ENCODE results near the gene DDX10.

The DDX10 gene

DNA sequence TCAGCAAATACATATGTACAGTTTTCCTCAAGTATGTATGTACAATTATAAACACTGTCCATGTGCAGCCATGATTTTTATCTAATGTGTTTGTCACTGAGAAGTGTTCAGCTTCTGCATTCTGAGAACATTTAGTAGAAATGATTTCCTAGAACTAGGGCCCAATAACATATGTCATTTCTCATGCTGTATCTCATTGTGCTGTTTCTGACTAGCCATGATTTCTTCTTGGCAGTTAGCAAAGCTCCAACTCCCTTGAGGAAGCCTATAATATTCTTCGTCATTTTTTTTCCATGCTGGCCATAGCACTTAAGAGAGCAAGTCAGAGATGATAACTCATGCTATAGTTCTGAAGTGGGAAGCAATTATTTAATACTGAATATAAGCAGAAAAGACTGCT lies 187.8 kb downstream of the DDX10 start:
- Histone ChIP-seq H3K36me3 (ENCODE audit: insufficient read depth, low read length) (peaks cover 10% of the 10 kb centered on the region), H3K4me2 (ENCODE audit: insufficient read depth, low read length) (no peak overlapping the region), H3K9me3 (ENCODE audit: insufficient read depth, low read length, severe bottlenecking) (no peaks in the 10 kb centered on the region), H3K79me2 (ENCODE audit: insufficient read depth, low read length) (no peaks in the 10 kb centered on the region), H4K20me1 (ENCODE audit: insufficient read depth, low read length) (no peaks in the 10 kb centered on the region), H3K27ac (ENCODE audit: low read length) (no peak overlapping the region), H2AFZ (ENCODE audit: low read depth, low read length) (no peak overlapping the region), H3K9ac (ENCODE audit: low read depth, low read length) (no peak overlapping the region), H3K4me3 (ENCODE audit: low read depth in 1 of 2, low read length in 2 of 2) (no peak overlapping the region), H3K27me3 (ENCODE audit: insufficient read depth, low read length, poor library complexity) (no peaks in the 10 kb centered on the region), H3K4me1 (ENCODE audit: insufficient read depth, low read length) (no peaks in the 10 kb centered on the region)
- no peak for ATAC-seq (ENCODE audit: insufficient read depth, low read depth)
- TF ChIP-seq EZH2 (IDR thresholded peaks at IDR 0.05; ENCODE audit: borderline replicate concordance, low read depth, low read length, severe bottlenecking), result no peak
- TF ChIP-seq, protein P1, sequence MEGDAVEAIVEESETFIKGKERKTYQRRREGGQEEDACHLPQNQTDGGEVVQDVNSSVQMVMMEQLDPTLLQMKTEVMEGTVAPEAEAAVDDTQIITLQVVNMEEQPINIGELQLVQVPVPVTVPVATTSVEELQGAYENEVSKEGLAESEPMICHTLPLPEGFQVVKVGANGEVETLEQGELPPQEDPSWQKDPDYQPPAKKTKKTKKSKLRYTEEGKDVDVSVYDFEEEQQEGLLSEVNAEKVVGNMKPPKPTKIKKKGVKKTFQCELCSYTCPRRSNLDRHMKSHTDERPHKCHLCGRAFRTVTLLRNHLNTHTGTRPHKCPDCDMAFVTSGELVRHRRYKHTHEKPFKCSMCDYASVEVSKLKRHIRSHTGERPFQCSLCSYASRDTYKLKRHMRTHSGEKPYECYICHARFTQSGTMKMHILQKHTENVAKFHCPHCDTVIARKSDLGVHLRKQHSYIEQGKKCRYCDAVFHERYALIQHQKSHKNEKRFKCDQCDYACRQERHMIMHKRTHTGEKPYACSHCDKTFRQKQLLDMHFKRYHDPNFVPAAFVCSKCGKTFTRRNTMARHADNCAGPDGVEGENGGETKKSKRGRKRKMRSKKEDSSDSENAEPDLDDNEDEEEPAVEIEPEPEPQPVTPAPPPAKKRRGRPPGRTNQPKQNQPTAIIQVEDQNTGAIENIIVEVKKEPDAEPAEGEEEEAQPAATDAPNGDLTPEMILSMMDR (IDR thresholded peaks at IDR 0.05; ENCODE audit: borderline replicate concordance, extremely low read depth, low read length, poor library complexity, severe bottlenecking), result no peak
- DNase-seq, result no peak

DNA sequence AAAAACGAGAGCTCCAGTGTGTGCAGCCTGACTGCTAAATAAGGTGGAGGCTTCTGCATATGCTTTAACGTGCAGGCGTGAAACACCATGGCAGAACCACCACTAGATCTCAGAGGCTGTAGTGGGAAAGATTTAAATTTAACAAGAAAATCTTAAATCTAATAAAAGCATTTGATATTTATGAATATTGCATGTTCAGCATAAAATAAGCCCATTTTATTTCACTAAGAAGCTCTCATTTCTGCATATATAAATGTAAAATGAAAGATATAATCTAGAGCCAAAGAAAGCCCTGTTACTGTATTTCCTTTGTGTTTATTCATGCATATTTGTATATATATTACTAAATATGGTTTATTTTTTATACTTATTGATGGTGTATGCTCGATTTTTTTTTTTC lies 188.3 kb downstream of the DDX10 start:
- peaks cover 12% of the 10 kb centered on the region for H3K36me3 ChIP-seq (ENCODE audit: insufficient read depth, low read length)
- no peaks in the 10 kb centered on the region for H3K79me2 ChIP-seq (ENCODE audit: insufficient read depth, low read length)
- H3K4me1 ChIP-seq (ENCODE audit: insufficient read depth, low read length), result no peaks in the 10 kb centered on the region
- DNase-seq (no peak), ATAC-seq (ENCODE audit: insufficient read depth, low read depth) (no peak)
- H2AFZ ChIP-seq (ENCODE audit: low read depth, low read length), result no peak overlapping the region
- H3K4me2 ChIP-seq (ENCODE audit: insufficient read depth, low read length), result no peak overlapping the region
- no peaks in the 10 kb centered on the region for H3K9me3 ChIP-seq (ENCODE audit: insufficient read depth, low read length, severe bottlenecking)
- no peak overlapping the region for H3K4me3 ChIP-seq (ENCODE audit: low read depth in 1 of 2, low read length in 2 of 2)
- H3K9ac ChIP-seq (ENCODE audit: low read depth, low read length), result no peak overlapping the region
- no peaks in the 10 kb centered on the region for H3K27me3 ChIP-seq (ENCODE audit: insufficient read depth, low read length, poor library complexity)
- TF ChIP-seq, protein P1 (IDR thresholded peaks at IDR 0.05; ENCODE audit: borderline replicate concordance, extremely low read depth, low read length, poor library complexity, severe bottlenecking), result no peak
- TF ChIP-seq EZH2 (IDR thresholded peaks at IDR 0.05; ENCODE audit: borderline replicate concordance, low read depth, low read length, severe bottlenecking), result no peak
- no peak overlapping the region for H3K27ac ChIP-seq (ENCODE audit: low read length)
- H4K20me1 ChIP-seq (ENCODE audit: insufficient read depth, low read length), result no peaks in the 10 kb centered on the region

DNA sequence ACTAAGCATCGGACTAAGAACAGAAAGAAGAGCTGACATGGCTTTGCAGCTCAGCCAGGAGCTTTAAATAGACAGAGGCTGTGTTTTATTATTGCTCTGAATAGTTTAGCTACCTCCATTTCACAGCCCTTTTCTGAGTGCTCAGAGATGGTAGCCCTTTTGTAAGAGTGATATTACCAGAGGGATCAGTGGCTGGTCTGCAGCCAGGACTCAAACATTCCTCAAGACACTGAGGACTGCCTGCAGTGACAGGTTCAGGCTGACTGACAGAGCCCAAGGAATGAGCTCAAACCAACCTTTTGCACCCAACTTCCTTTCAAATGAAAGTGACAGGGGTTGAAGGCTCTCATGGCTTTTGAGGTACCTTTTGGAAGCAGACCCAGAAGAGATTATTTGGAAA lies 189.0 kb downstream of the DDX10 start:
- DNase-seq (no peak), ATAC-seq (ENCODE audit: insufficient read depth, low read depth) (no peak)
- Histone ChIP-seq H3K27me3 (ENCODE audit: insufficient read depth, low read length, poor library complexity) (no peaks in the 10 kb centered on the region), H3K4me3 (ENCODE audit: low read depth in 1 of 2, low read length in 2 of 2) (no peak overlapping the region), H3K27ac (ENCODE audit: low read length) (no peak overlapping the region), H3K36me3 (ENCODE audit: insufficient read depth, low read length) (peaks cover 17% of the 10 kb centered on the region), H3K9me3 (ENCODE audit: insufficient read depth, low read length, severe bottlenecking) (no peaks in the 10 kb centered on the region), H3K9ac (ENCODE audit: low read depth, low read length) (no peak overlapping the region), H3K4me2 (ENCODE audit: insufficient read depth, low read length) (no peak overlapping the region), H3K79me2 (ENCODE audit: insufficient read depth, low read length) (no peaks in the 10 kb centered on the region), H4K20me1 (ENCODE audit: insufficient read depth, low read length) (no peaks in the 10 kb centered on the region), H3K4me1 (ENCODE audit: insufficient read depth, low read length) (no peaks in the 10 kb centered on the region), H2AFZ (ENCODE audit: low read depth, low read length) (no peak overlapping the region)
- no peak for TF ChIP-seq EZH2 (IDR thresholded peaks at IDR 0.05; ENCODE audit: borderline replicate concordance, low read depth, low read length, severe bottlenecking)

DNA sequence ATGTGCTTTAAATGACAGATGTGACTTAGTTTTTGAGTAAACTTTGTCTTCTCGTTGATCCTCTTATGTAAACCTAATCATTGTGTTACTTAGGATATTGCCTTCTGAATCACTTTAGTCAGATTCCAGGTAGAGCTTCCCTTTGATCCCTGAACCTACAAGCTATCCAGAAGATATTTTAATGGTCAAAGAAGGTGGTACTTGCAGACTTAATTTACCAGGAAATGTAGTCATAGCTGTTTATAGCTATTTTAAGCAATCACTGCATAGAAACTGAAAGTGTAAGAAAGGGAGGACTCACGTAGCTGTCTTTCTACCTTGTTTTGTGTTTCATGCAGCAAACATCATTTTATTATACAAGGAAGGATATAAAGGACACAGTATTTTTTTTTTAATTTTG lies 189.5 kb downstream of the DDX10 start:
- no peaks in the 10 kb centered on the region for H3K9me3 ChIP-seq (ENCODE audit: insufficient read depth, low read length, severe bottlenecking)
- H3K27me3 ChIP-seq (ENCODE audit: insufficient read depth, low read length, poor library complexity), result no peaks in the 10 kb centered on the region
- DNase-seq (no peak), ATAC-seq (ENCODE audit: insufficient read depth, low read depth) (no peak)
- H3K4me2 ChIP-seq (ENCODE audit: insufficient read depth, low read length), result no peak overlapping the region
- H3K79me2 ChIP-seq (ENCODE audit: insufficient read depth, low read length), result no peaks in the 10 kb centered on the region
- no peak overlapping the region for H3K9ac ChIP-seq (ENCODE audit: low read depth, low read length)
- TF ChIP-seq, protein P1 (IDR thresholded peaks at IDR 0.05; ENCODE audit: borderline replicate concordance, extremely low read depth, low read length, poor library complexity, severe bottlenecking), result no peak
- TF ChIP-seq EZH2 (IDR thresholded peaks at IDR 0.05; ENCODE audit: borderline replicate concordance, low read depth, low read length, severe bottlenecking), result no peak
- peaks cover 18% of the 10 kb centered on the region for H3K36me3 ChIP-seq (ENCODE audit: insufficient read depth, low read length)
- no peak overlapping the region for H2AFZ ChIP-seq (ENCODE audit: low read depth, low read length)
- H3K4me3 ChIP-seq (ENCODE audit: low read depth in 1 of 2, low read length in 2 of 2), result no peak overlapping the region
- no peaks in the 10 kb centered on the region for H3K4me1 ChIP-seq (ENCODE audit: insufficient read depth, low read length)
- no peaks in the 10 kb centered on the region for H4K20me1 ChIP-seq (ENCODE audit: insufficient read depth, low read length)
- H3K27ac ChIP-seq (ENCODE audit: low read length), result no peak overlapping the region
